Right lung (tissue), 5 donors: ENCODE results near the gene RFC2. TPM values are rescaled to one million over a fixed set of nuclear protein-coding genes. Genes with fewer than 3 reads are reported as not detected.
"Not testable (repeated sequence)": the region's sequence is repeated elsewhere in the genome, so short reads cannot be mapped to it uniquely, and the experiment has no call there.

Source experiments
- DNase-seq, 2 donors: peaks; one replicate each; pipeline ENCODE4 v3.0.0-alpha.2; 2013
- polyA plus RNA-seq, 5 donors: library from polyadenylated mRNA; unstranded; fragments of 120-200 nt; gene quantifications; one replicate each; pipeline versions ENCODE4 v1.2.1 to v1.2.3, GENCODE V29; 2013; ENCODE audit warnings: inconsistent platforms in 1 of 5, low replicate concordance in 1 of 5; ENCODE audit not compliant: insufficient read length in 5 of 5, insufficient read depth in 1 of 5

RFC2 gene
- polyA plus RNA-seq, 5 donors, result 36.5 to 50.0 (median 38.8) TPM

DNA sequence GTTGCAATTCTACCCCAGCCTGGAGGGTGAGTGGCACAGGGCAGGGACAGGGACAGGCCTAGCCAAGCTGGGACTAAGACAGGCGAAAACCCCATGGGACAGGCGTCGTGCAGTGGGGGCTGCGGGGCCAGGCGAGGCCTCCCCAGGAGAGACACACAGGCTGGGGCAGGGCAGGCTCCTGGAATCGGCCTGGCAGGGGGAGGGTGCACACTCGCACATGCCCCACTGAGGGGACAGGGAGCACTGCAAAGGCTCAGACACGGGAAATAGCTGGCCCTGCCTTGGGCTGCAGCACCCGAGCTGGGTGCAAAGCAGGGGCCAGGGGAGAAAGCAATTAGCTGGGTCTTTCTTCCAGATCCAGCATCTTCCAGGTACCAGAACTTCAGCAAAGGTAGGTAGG lies 34.0 kb downstream of the RFC2 start:
- no peak for DNase-seq

DNA sequence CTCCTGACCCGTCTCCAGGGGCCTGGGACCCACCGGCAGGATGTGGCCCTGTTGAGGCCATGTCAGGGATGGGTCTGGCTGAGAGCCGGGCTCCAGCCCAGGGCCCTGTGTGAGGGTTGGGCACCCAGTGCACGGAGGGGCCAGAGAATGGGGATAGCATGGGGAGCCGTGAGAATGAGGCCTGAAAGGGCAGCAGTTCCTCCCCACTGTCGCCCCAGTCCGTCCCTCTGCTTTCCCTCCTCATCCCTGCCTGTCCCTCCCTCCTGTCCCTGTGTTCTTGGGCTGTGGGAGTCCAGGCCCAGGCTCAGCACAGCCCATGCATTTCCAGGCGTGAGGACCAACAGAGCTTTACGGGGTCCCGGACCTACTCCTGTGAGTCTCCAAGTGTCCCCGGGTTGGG lies 34.8 kb downstream of the RFC2 start:
- no peak for DNase-seq

DNA sequence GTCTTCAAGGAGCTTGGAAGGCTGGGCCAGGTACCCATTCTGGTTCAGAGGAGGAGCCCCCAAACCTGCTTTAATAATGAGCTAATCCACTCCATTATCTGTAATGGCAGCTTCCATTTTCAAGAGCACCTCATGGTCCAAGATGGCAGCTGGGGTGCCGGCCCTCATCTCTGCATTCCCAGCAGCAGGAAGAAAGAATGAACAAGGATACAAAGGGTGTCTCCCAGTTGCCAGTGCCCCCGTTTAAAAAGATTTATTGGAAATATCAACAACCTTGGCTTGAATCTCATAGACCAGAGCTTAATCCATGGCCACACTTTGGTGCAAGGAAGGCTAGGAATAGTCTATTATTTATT lies 35.9 kb downstream of the RFC2 start:
- DNase-seq, result no peak

DNA sequence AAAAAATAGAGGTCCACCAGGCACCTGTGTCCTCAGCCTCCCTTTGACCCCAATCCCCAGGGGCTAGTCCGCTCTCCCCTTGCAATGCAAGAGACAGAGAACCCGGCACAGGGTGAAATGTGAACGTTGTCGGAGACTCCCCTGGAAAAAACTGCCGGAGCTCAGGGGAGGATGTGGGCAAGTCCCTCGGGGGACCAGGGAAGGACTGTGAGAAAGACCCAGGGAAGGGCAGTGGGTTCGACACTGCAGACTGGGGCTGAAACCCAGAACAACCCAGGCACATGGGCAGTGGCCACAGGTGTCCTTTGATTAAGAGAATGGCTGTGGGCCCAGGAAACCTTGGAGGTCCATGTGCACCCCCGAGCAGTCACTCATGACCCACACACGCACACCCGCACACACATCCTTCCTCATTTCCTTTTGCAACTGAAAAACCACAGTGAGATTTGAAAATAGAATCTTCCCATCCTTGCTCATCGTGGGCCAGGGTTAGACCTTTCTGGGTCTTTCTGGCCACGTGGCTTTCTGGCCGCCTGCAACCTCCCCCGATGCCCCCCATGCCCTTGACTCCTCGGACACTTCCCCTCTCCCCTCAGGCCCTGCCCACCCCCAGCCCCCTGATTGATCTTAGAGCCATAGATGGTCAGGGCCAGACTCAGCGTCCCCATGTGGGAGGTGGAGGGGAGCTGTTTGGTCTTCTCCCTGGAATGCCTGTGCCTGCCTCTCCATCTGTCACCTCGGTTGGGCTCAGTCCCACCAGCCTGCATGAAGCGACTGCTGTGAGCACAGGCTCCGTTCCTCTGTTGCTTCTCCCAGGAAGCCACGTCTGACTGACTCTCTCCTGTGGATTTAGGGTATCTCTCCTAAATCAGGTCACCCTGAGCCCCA lies 36.5 kb downstream of the RFC2 start:
- DNase-seq, result no peak

DNA sequence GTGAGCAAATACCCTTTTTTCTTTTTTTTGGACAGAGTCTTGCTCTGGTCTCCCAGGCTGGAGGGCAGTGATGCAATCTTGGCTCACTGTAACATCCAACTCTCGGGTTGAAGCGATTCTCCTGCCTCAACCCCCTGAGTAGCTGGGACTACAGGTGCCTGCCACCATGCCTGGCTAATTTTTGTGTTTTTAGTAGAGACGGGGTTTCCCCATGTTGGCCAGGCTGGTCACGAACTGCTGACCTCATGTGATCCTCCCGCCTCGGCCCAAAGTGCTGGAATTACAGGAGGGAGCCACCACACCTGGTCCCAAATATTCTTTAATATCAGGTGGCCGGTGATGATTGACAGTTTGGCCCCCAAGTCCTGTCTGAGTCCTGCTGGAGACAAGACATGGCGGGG lies 37.8 kb downstream of the RFC2 start:
- DNase-seq, result no peak

DNA sequence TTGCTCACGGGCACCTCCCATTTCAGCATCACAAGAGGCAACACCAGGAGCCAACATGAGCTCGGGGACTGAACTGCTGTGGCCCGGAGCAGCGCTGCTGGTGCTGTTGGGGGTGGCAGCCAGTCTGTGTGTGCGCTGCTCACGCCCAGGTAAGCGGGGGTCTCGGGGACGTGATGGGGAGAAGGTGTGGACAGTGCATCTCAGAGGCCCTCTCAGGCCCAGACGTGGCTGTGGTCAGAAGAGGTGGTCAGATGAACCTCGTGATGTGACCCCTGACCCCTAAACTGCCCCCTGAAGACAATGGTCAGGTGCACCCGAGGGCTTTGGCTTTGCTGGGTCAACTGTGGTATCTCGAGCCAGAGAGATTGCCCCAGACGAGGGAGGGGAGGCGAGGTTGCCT lies 38.3 kb downstream of the RFC2 start:
- no peak for DNase-seq

DNA sequence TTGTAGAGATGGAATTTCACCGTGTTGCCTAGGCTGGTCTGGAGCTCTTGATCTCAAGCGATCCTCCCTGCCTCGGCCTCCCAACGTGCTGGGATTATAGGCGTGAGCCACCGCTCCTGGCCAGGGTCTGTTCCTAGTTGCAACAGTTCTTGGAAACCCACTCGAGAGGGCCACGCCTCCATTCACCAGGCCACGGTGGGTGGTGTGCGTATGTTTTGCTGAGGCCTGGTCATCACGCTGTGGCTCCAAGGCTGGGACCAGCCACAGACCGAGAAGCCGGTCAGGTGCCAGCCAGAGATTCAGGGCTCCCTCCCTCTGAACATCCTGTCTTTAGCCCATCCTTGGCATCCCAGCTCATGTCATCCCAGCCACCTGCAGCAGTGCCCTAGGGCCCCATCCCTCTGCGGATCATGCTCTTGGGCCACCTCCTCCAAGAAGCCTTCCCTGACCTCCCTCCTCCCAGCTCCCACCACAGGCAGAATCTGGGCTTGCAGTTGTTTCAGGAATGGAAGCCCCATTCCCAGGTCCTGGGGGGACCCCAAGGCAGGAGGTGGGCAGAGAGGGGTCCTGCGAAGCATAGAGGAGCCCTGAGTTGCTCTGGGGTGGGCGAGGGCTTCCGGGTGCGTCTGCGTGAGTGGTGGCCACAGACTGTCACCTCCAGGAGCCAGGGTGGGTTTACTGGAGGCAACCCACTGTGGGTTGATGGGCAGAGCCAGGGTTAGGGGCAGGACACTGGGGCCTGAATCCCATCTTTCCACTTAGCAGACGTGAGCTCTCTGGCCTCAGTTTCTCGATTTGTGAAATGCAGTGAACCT lies 39.2 kb downstream of the RFC2 start:
- no peak for DNase-seq

DNA sequence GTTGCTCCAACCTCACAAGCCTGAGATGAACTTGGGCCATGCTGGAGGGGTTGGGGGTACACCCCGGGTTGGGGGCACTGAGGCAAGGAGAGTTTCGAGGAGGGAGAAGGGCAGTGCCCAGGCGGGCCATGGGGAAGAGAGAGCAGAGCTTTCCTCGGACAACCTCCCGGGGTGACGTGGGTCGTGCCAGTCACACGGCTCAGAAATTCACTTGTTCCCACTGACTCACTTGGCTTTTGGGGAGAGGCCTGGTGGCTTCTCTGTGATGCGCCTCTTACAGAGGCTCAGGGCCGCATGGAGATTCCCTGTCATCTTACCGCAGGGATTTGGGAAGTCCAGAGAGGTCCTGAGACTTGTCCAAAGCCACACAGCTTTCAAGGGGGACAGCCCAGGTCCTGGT lies 41.5 kb downstream of the RFC2 start:
- no peak for DNase-seq

DNA sequence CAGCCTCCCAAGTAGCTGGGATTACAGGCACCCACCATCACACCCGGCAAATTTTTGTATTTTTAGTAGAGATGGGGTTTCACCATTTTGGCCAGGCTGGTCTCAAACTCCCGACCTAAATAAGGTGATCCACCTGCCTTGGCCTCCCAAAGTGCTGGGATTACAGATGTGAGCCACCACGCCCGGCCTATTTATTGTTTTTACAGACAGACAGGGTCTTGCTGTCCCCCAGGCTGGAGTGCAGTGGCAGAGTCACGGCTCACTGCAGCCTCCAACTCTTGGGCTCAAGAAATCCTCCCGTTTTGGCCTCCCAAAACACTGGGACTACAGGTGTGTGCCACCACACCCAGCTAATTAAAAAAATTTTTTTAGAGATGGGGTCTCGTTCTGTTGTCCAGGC lies 46.0 kb downstream of the RFC2 start:
- DNase-seq, result not testable (repeated sequence)

DNA sequence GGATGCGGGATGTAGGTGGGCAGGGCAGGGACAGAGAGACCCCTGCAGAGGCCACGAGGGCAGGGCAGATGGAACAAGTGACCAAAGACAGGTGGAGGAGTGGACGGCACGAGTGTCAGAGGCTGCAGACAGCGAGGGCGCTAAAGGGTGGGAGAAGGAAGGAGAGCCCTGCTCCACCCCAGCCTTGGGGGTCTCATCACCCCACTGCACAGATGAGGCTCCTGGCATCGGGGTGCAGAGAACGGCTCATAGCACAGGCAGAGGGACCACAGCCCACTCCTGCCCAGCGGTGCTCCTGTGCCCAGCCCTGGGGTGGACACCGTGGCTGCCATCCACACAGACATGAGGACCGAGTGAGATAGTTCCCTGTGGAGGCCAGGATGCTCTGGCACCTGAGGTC lies 46.6 kb downstream of the RFC2 start:
- DNase-seq, result no peak

DNA sequence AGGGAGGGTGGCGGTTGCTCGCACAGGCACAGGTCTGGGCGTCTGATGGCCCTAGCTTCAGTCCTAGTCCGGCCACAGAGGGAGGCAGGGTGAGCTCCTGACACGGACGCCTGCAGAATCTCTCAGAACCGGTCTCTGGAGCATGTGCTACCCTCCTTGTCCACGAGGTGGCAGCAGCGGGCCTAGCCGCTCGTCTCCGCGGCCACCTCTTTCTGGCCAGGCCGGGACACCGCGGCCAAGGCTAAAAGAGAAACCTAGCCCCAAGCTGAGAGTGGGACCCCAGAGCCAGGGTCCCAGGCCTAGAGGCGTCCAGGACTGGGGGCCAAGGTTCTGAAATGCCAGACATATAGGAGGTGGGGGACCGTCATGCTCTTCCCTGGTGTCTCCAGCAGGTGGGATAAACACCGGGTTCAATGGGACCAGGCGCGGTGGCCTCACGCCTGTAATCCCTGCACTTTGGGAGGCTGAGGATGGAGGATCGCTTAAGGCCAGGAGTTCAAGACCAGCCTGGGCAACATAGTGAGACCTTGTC lies 47.5 kb downstream of the RFC2 start:
- peak; percentile 64 to 68 for DNase-seq

DNA sequence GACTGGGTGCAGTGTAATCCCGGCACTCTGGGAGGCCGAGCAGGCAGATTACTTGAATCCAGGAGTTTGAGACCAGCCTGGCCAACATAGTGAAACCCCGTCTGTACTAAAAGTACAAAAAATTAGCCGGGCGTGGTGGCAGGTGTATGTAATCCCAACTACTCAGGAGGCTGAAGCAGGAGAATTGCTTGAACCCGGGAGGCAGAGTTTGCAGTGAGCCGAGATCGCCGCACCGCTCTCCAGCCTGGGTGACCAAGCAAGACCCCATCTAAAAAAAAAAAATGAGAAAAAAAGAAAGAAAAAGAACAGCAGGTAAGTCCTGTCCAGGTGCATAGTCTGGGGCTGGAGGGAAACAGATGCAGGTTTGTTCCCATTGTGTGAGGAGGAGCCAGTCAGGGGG lies 48.1 kb downstream of the RFC2 start:
- DNase-seq, result not testable (repeated sequence)

DNA sequence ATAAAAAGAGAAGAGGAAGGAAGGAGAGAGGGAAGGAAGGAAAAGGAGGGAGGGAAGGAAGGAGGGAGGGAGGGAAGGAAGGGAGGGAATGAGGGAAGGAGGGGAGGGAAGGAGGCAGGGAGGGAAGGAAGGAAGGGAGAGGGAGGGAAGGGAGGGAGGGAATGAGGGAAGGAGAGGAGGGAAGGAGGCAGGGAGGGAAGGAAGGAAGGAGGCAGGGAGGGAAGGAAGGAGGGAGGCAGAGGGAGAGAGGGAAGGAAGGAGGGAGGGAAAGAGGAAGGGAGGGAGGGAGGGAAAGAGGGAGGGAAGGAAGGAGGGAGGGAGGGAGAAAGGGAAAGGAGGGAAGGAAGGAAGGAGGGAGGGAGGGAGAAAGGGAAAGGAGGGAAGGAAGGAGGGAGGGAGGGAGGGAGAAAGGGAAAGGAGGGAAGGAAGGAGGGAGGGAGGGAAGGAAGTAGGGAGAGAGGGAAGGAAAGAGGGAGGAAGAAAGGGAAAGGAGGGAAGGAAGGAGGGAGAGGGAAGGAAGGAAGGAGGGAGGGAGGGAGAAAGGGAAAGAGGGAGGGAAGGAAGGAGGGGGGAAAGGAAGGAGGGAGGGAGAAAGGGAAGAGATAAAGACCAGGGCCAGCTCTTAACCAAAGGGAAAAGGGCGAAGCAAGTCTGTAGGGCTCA lies 50.1 kb downstream of the RFC2 start:
- DNase-seq, result no peak

DNA sequence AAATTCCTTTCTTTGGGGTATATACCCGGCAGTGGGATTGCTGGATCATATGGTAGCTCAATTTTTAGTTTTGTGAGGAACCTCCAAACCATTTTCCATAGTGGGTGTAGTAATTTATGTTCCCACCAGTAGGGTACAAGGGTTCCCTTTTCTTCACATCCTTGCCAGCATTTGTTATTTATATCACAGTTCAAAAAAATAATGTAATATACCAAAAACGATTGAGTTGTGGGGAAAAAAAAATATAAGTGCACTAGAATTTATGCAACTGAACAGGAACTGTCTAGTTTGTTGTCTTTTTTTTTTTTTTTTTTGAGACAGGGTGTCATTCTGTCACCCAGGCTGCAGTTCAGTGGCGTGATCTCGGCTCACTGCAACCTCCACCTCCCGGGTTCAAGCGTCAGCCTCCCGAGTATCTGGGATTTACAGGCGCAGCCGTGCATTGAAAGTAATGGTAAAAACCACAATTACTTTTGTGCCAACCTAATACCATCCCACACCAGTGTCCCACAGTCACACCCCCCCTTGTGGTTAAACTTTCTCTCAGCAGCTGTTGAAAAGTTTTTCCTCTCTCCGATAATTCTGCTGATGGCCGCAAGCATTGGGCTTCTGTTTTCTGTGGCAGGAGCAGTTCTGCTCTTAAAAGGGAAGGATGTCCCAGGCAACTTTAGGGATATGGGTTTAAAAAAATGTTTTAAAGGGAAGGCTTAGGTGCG lies 51.2 kb downstream of the RFC2 start:
- peak in 1 of 2 donors; percentile 23 for DNase-seq

DNA sequence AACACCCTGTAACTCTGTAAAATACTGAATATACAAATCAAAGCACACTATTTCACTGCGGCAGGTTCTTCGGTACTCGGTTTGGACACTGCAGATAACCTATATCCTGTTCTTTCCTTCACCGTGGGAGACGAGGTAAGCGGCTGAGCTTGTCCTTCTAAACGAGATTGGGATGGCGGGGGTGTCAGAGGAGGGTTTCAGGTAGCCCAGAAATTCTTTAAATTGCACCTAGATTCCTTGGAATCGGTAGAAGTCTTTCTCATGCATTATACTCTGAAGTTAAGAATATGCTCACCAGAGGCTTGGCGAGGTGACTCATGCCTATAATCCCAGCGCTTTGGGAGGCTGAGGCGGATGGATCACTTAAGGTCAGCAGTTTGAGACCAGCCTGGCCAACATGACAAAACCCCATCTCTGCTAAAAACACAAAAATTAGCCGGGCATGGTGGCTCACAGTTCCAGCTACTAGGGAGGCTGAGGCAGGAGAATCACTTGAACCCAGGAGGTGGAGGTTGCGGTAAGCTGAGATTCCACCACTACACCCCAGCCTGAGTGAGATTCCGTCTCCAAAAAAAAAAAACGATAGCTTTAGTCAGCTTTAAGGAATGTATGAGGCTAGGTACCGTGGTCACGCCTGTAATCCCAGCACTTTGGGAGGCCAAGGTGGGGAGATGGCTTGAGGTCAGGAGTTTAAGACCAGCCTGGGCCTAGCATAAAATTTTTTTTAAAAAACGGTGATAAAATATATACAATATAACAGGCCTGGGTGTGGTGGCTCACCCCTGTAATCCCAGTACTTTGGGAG lies 54.4 kb downstream of the RFC2 start:
- no peak for DNase-seq

DNA sequence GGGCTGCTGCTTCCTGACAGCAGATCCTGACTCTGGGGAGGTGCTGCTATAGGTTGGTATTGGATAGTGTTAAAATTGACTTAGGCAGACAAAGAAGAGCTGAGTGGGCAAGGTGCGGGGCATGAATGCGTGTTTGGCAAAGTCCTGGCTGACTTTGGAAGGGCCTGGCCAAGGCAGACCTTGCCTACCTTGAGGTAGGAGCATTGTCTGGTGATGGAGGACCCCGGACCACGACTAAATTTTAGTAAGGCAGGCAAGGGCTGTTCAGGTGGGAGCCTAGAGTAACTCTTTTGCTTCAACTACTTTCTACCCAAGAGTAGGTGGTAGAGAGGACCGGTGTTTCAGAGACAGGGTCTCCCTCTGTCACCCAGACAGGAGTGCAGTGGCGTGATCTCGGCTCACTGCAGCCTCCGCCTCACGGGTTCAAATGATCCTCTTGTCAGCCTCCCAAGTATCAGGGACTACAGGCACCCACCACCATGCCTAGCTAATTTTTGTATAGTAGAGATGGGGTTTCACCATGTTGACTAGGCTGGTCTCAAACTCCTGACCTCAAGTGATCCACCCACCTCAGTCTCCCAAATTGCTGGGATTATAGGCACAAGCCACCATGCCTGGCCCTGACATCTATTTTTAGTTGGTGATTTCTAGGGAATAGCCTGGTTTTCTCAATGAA lies 56.6 kb downstream of the RFC2 start:
- DNase-seq, result no peak

DNA sequence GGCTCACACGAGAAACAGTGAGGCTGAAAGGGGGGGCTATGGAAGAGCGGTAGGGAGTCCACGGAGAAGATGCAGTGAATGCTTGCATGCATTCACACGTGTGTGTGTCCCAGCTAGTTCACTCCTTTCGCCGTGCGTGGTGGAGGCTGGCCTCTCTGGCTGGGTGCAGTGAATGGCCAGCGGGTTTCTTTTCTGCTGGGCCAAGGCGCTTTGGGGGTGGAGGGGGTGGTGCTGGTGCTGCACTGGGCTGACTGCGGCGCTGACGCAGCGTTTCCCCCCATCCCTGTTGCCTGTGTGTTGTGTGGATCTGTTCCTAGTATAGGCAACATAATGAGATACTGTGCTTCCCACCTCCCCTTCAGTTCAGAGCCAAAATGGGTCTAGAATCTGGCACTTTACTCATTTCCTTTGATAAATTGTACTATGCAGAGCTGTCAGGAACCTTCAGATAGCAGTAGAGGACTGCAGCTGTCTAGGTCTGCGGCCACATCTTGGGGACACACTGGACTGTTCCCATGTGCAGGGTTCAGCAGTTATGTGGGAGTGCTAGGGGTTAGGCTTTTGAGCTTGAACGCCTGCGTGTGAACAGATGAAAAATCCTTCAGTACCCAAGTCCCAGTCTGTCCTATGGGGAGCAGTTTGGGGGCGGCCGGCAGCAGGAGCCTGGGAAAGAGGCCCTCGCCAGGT lies 58.1 kb downstream of the RFC2 start:
- not testable (repeated sequence) for DNase-seq

DNA sequence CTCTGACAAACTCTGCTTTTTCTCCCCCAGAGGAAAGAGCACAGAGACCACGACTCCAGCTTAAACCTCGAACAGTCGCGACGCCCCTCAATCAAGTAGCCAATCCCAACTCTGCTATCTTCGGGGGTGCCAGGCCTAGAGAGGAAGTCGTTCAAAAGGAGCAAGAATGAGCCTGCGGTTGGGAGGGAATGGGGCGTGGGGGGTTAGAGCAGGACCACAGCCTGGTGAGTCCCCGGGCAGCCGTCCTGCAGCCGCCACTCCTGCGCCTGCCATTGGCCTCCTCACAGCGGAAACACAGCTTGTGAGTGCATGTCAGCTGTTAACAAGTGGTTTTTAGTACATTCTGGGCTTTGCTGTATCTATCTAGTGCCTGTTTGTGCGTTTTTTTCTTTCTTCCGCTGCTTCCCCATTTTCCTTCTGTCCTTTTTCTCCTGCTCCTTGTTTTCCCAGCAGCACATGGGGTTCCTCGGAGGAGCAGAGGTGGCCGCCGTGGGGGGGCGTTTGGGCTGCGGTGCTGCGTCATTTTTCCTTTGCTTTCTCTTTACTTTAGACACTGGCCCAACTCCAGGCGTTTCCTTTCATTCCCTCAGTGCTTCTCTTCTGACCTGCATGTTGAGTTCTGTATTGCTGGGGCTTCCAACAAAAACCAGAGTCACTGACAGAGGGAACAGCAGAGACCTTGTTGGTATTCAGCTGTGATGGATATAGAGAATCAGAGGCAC lies 58.9 kb downstream of the RFC2 start:
- not testable (repeated sequence) for DNase-seq

DNA sequence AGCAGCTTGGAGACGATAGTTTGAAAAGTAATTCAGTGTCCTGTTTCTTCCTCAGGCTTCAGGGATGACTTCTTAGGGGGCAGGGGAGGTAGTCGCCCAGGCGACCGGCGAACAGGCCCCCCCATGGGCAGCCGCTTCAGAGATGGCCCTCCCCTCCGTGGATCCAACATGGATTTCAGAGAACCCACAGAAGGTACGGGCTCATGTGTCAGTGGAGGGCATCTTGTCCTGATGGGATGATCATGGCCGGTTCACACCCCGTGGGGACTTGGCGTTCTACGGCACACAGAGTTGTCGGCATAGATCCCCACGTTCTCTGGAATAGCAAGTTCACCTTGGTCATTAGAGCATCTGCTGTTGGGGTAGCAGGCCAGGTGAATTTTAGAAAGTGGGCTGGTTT lies 59.5 kb downstream of the RFC2 start:
- DNase-seq, result no peak
